Nephron (organoid): ENCODE results near the gene GABRG3.

ENCODE experiments used
- H3K27ac Mint-ChIP-seq, 3 experiments: 2 replicates each; pipeline ENCODE4 v1.8.0; 2020; ENCODE audit warnings: mixed read lengths in 3 of 3, mild to moderate bottlenecking in 2 of 3, moderate library complexity in 1 of 3
- H3K27me3 Mint-ChIP-seq: 2 replicates; pipeline ENCODE4 v1.8.0; 2021; ENCODE audit warnings: low read depth, mild to moderate bottlenecking, moderate library complexity, mixed read lengths
- H3K36me3 Mint-ChIP-seq: 2 replicates; pipeline ENCODE4 v1.8.0; 2020; ENCODE audit warnings: low read depth, mixed read lengths
- H3K4me1 Mint-ChIP-seq: 2 replicates; pipeline ENCODE4 v1.8.0; 2020; ENCODE audit warnings: mixed read lengths
- H3K4me3 Mint-ChIP-seq, 3 experiments: 2 replicates each; pipeline ENCODE4 v1.8.0; 2020; ENCODE audit warnings: mild to moderate bottlenecking in 3 of 3, mixed read lengths in 3 of 3, moderate library complexity in 2 of 3
- H3K9me3 Mint-ChIP-seq: 2 replicates; pipeline ENCODE4 v1.8.0; 2020; ENCODE audit warnings: mixed read lengths
- TF ChIP-seq, protein P1 (sequence below), 3 experiments: fragments of 200-600 bp; sonication (generic); IDR thresholded peaks; one replicate each; pipeline ENCODE4 v1.5.0; 2021; ENCODE audit warnings: antibody characterized with exemption in 3 of 3; ENCODE audit not compliant: unreplicated experiment in 3 of 3

The GABRG3 gene

DNA sequence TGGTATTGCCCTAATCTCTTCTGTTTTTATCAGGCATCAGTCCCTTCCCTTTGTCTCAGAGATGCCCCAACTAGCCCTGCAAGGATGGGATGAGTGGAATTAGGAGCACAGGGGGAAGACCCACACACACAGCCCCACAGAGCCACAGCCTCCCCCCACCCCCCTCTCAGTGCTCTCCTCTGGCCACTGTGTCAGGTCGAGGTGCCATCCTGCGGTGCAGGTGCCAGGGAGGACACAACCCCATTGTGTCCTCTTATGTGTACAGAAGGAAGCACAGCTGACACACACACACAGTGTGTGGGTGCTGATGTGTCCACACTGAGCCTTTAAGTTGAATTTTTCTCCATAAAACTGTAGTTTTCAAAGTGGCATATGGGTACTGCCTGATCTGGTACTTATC, 593.7 kb downstream of the GABRG3 start:
- H3K36me3 Mint-ChIP-seq, result no peaks in the 10 kb centered on the region
- peaks cover 7% of the 10 kb centered on the region for H3K4me1 Mint-ChIP-seq
- no peak overlapping the region for H3K4me3 Mint-ChIP-seq
- H3K27me3 Mint-ChIP-seq, result peaks cover 4% of the 10 kb centered on the region
- no peak overlapping the region for H3K27ac Mint-ChIP-seq
- TF ChIP-seq, protein P1, sequence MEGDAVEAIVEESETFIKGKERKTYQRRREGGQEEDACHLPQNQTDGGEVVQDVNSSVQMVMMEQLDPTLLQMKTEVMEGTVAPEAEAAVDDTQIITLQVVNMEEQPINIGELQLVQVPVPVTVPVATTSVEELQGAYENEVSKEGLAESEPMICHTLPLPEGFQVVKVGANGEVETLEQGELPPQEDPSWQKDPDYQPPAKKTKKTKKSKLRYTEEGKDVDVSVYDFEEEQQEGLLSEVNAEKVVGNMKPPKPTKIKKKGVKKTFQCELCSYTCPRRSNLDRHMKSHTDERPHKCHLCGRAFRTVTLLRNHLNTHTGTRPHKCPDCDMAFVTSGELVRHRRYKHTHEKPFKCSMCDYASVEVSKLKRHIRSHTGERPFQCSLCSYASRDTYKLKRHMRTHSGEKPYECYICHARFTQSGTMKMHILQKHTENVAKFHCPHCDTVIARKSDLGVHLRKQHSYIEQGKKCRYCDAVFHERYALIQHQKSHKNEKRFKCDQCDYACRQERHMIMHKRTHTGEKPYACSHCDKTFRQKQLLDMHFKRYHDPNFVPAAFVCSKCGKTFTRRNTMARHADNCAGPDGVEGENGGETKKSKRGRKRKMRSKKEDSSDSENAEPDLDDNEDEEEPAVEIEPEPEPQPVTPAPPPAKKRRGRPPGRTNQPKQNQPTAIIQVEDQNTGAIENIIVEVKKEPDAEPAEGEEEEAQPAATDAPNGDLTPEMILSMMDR (IDR thresholded peaks at IDR 0.05; ENCODE audit: unreplicated experiment in 3 of 3), result no peak
- peaks cover 34% of the 10 kb centered on the region for H3K9me3 Mint-ChIP-seq

DNA sequence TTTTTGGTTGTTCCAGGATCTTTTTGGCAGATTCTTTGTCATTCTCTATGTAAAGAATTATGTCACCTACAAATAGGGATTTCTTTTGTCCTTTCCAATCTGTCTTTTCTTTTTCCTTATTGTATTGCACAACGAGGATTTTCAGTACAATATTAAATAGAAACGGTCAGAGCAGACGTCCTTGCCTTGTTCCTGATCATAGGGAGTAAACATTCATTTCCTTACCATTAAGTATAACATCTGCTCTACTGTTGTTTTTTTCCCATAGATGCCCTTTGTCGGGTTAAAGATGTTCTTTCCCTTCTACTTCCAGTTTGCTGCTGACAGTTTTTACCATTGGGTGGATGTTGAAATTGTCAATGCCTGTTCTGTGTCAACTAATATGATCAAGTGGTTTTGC, 599.8 kb downstream of the GABRG3 start:
- H3K4me3 Mint-ChIP-seq, result no peak overlapping the region
- H3K36me3 Mint-ChIP-seq, result no peaks in the 10 kb centered on the region
- H3K9me3 Mint-ChIP-seq, result peaks cover 2% of the 10 kb centered on the region
- TF ChIP-seq, protein P1 (IDR thresholded peaks at IDR 0.05; ENCODE audit: unreplicated experiment in 3 of 3), result no peak
- peaks cover 7% of the 10 kb centered on the region for H3K4me1 Mint-ChIP-seq
- no peak overlapping the region for H3K27ac Mint-ChIP-seq
- peaks cover 4% of the 10 kb centered on the region for H3K27me3 Mint-ChIP-seq

DNA sequence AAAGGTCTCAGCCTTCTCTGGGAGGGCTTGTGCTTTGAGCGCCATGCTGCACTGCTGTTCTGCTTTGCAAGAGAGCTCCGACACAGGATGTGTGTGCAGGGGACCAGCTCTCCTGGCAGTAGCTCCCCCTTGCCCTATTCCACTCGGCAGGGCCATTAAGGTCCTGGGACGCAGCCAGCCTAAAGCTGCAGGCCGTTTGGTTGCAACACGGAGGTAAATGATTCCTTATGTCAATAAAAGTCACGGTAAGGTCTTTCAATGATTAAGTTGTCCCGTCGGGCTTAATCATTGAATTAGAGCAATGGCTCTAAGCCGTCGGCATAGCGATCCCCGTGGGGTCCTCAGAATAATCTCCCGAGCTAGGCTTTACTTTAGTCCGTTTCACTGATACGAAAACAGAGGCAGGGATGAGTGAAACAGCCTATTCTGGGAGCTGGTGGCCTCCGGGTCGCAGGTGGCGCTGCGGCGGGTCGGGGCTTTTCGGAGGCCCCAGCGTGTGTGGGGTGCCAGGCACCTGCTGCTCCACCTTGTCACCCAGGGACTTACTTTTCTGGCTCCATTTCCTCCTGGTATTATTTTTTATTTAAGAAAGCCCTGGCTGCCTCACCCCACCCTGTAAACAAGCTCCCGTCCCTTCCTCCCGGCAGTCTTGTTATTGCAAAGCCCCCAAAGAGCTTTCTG, 603.0 kb downstream of the GABRG3 start:
- Mint-ChIP-seq H3K27me3 (peaks cover 4% of the 10 kb centered on the region), H3K4me3 (peak overlapping the region in 1 of 3 experiments; percentile 17), H3K4me1 (peaks cover 4% of the 10 kb centered on the region), H3K36me3 (no peaks in the 10 kb centered on the region), H3K9me3 (peaks cover 8% of the 10 kb centered on the region), H3K27ac (peak overlapping the region; percentile 65 to 86 (median 77))
- TF ChIP-seq, protein P1 (IDR thresholded peaks at IDR 0.05; ENCODE audit: unreplicated experiment in 3 of 3), result no peak

DNA sequence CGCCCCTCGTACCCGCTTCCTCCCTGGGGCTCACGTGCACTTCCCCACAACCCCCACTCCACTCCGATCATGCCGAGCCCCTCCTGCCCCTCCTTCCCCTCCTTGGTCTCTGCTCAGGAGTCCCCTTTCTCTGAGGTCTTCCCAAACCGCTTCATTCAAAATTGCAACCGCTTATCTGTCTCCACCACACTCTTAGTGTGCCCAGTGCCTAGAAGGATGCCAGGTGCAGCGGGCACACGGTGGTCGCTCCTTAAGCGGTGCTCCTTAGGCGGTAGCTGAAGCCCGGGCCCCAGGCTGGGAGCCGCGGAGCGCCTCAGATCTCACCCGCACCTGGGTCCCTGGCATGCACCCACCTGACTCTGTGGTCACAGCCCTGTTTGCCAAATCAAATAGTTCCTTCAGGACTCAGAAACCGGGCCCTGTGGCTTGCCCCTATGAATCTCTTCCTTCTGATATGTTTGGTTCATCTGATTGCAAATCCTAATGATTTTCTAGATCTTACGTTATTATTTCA, 603.6 kb downstream of the GABRG3 start:
- Mint-ChIP-seq H3K36me3 (no peaks in the 10 kb centered on the region), H3K27ac (peak overlapping the region in 2 of 3 experiments; percentile 56 to 77), H3K4me3 (no peak overlapping the region), H3K9me3 (peaks cover 8% of the 10 kb centered on the region), H3K4me1 (peaks cover 4% of the 10 kb centered on the region), H3K27me3 (peaks cover 4% of the 10 kb centered on the region)
- TF ChIP-seq, protein P1 (IDR thresholded peaks at IDR 0.05; ENCODE audit: unreplicated experiment in 3 of 3), result no peak

DNA sequence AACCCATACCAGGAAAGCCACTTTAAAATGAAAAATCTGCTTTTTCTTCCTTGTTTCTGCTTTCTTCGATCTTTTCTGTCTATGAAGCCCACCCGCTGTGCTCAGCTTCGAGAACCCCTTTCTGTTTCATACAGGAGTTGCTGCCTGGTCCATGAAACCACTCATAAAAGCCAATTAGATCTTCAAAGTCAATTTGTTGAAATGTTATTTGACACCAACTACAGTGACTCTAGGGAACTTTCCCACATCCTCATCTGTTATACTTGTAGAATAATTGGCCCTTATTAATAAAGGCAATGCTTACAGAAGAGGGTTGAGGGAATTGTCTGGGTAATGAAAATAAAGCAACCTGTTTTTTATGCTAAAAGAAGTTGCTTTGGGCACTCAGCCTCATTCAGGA, 604.5 kb downstream of the GABRG3 start:
- peak overlapping the region in 1 of 3 experiments; percentile 9 for H3K27ac Mint-ChIP-seq
- H3K36me3 Mint-ChIP-seq, result no peaks in the 10 kb centered on the region
- TF ChIP-seq, protein P1 (IDR thresholded peaks at IDR 0.05; ENCODE audit: unreplicated experiment in 3 of 3), result no peak
- H3K9me3 Mint-ChIP-seq, result peaks cover 8% of the 10 kb centered on the region
- H3K4me3 Mint-ChIP-seq, result no peak overlapping the region
- H3K4me1 Mint-ChIP-seq, result peaks cover 4% of the 10 kb centered on the region
- H3K27me3 Mint-ChIP-seq, result peaks cover 4% of the 10 kb centered on the region

DNA sequence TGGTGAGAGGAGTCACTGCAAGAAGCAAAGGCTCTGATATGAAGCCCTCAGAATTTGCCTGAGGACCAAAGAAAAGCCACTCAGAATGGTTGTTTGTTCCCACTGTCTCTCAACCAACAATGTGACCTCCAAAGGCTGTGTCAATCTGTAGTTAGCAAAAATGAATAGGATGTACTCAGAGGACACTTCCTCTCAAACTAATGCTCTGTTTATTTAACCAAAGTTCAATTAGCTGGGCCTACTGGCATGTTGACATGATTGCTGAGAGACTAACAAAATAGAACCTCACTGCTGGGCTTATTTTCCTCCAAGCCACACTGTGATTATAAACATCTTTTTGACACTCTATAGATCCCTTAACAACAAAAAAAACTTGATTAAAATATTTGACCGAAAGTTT, 605.6 kb downstream of the GABRG3 start:
- Mint-ChIP-seq H3K4me1 (peaks cover 4% of the 10 kb centered on the region), H3K36me3 (no peaks in the 10 kb centered on the region), H3K9me3 (peaks cover 8% of the 10 kb centered on the region), H3K27me3 (peaks cover 4% of the 10 kb centered on the region), H3K27ac (no peak overlapping the region), H3K4me3 (no peak overlapping the region)
- TF ChIP-seq, protein P1 (IDR thresholded peaks at IDR 0.05; ENCODE audit: unreplicated experiment in 3 of 3), result no peak
